GM23338 (cell line): ENCODE data around the gene COL6A3. TPM values are rescaled to one million over a fixed set of nuclear protein-coding genes. Genes with fewer than 3 reads are reported as not detected.

Experiments
- ATAC-seq: fragments of 200-7000 bp; cut with Tn5 transposase; 3 replicates; pipeline ENCODE4 v1.9.1; 2020
- DNase-seq: peaks from one replicate; pipeline ENCODE4 v3.0.0-alpha.2; 2015; ENCODE audit warnings: low spot score
- H2AFZ ChIP-seq: fragments of 200-600 bp; sonication (generic); 2 replicates; pipeline ENCODE4 v1.8.0; 2016; ENCODE audit warnings: antibody characterized with exemption, mild to moderate bottlenecking, moderate library complexity
- H3F3A ChIP-seq: fragments of 200-600 bp; sonication (generic); replicated peaks from 2 replicates; pipeline ENCODE4 v1.8.0; 2017; ENCODE audit warnings: antibody characterized with exemption, mixed run types, low read depth
- H3K27ac ChIP-seq: fragments of 200-600 bp; sonication (generic); 2 replicates; pipeline ENCODE4 v1.6.1; 2016; ENCODE audit warnings: low read depth
- H3K27me3 ChIP-seq: fragments of 200-600 bp; sonication (generic); 2 replicates; pipeline ENCODE4 v1.8.0; 2016; ENCODE audit warnings: mild to moderate bottlenecking, mixed run types, moderate library complexity; ENCODE audit not compliant: insufficient read depth
- H3K36me3 ChIP-seq: fragments of 200-600 bp; sonication (generic); 2 replicates; pipeline ENCODE4 v1.8.0; 2016; ENCODE audit warnings: mild to moderate bottlenecking; ENCODE audit not compliant: insufficient read depth
- H3K4me1 ChIP-seq: fragments of 200-600 bp; sonication (generic); 2 replicates; pipeline ENCODE4 v1.8.0; 2016; ENCODE audit warnings: mild to moderate bottlenecking, moderate library complexity; ENCODE audit not compliant: insufficient read depth
- H3K4me2 ChIP-seq: fragments of 200-600 bp; sonication (generic); 2 replicates; pipeline ENCODE4 v1.7.1; 2017; ENCODE audit warnings: mixed run types
- H3K4me3 ChIP-seq: fragments of 200-600 bp; sonication (generic); 2 replicates; pipeline ENCODE4 v1.6.1; 2016; ENCODE audit warnings: mixed run types
- H3K79me2 ChIP-seq: fragments of 200-600 bp; sonication (generic); replicated peaks from 2 replicates; pipeline ENCODE4 v1.8.0; 2017; ENCODE audit warnings: mild to moderate bottlenecking; ENCODE audit not compliant: insufficient read depth
- H3K9me2 ChIP-seq: fragments of 200-600 bp; sonication (generic); 2 replicates; pipeline ENCODE4 v1.8.0; 2017; ENCODE audit not compliant: insufficient read depth
- H4K20me1 ChIP-seq: fragments of 200-600 bp; sonication (generic); replicated peaks from 2 replicates; pipeline ENCODE4 v1.8.0; 2017; ENCODE audit warnings: mild to moderate bottlenecking; ENCODE audit not compliant: insufficient read depth
- H3K27ac Mint-ChIP-seq: 2 replicates; pipeline ENCODE4 v1.8.0; 2020; ENCODE audit warnings: inconsistent platforms, mild to moderate bottlenecking, moderate library complexity, mixed read lengths
- H3K27me3 Mint-ChIP-seq: 3 replicates; pipeline ENCODE4 v1.8.0; 2022; ENCODE audit warnings: low read depth, mild to moderate bottlenecking, moderate library complexity, mixed read lengths, inconsistent platforms; ENCODE audit not compliant: insufficient read depth, poor library complexity
- H3K36me3 Mint-ChIP-seq: 3 replicates; pipeline ENCODE4 v1.8.0; 2021; ENCODE audit warnings: low read depth, mild to moderate bottlenecking, inconsistent platforms, moderate library complexity, mixed read lengths
- H3K4me1 Mint-ChIP-seq: 3 replicates; pipeline ENCODE4 v1.8.0; 2020; ENCODE audit warnings: mild to moderate bottlenecking, inconsistent platforms, mixed read lengths
- H3K4me3 Mint-ChIP-seq: 3 replicates; pipeline ENCODE4 v1.8.0; 2021; ENCODE audit warnings: moderate library complexity, mild to moderate bottlenecking, inconsistent platforms, mixed read lengths
- H3K9me3 Mint-ChIP-seq: 3 replicates; pipeline ENCODE4 v1.8.0; 2020; ENCODE audit warnings: moderate library complexity, mild to moderate bottlenecking, inconsistent platforms, mixed read lengths
- CREB1 ChIP-seq: fragments of 250-450 bp; sonication (Bioruptor Pico); IDR thresholded peaks from 2 replicates; pipeline ENCODE4 v1.5.0; 2020; ENCODE audit warnings: low read depth, mild to moderate bottlenecking, moderate library complexity
- ETS1 ChIP-seq: IDR thresholded peaks from 2 replicates; pipeline ENCODE4 v1.6.1; 2016; ENCODE audit warnings: antibody characterized with exemption
- EZH2phosphoT487 ChIP-seq: fragments of 200-600 bp; sonication (generic); IDR thresholded peaks from one replicate; pipeline ENCODE4 v1.8.1; 2018; ENCODE audit warnings: antibody characterized with exemption; ENCODE audit not compliant: unreplicated experiment
- NANOG ChIP-seq: IDR thresholded peaks from 2 replicates; pipeline ENCODE4 v1.6.1; 2016; ENCODE audit warnings: antibody characterized with exemption, borderline replicate concordance
- POLR2AphosphoS5 ChIP-seq: IDR thresholded peaks from 2 replicates; pipeline ENCODE4 v1.6.1; 2016; ENCODE audit warnings: antibody characterized with exemption, low read depth
- REST ChIP-seq: IDR thresholded peaks from one replicate; pipeline ENCODE4 v1.6.1; 2018; ENCODE audit warnings: antibody characterized with exemption; ENCODE audit not compliant: unreplicated experiment
- STAT1 ChIP-seq: IDR thresholded peaks from one replicate; pipeline ENCODE4 v1.6.1; 2016; ENCODE audit warnings: antibody characterized with exemption; ENCODE audit not compliant: unreplicated experiment
- ZNF114 ChIP-seq: fragments of 250-450 bp; sonication (Bioruptor Pico); IDR thresholded peaks from 2 replicates; pipeline ENCODE4 v1.5.0; 2020; ENCODE audit warnings: mild to moderate bottlenecking, moderate library complexity
- ZNF462 ChIP-seq: fragments of 250-450 bp; sonication (Bioruptor Pico); IDR thresholded peaks from 2 replicates; pipeline ENCODE4 v1.5.0; 2020; ENCODE audit warnings: mild to moderate bottlenecking, moderate library complexity
- polyA plus RNA-seq: library from polyadenylated mRNA; unstranded; fragments of >200 nt; fragmentation: Nextera tagmentation; extraction: Ambion mirVana; gene quantifications from 2 replicates; pipeline ENCODE4 v1.2.1, GENCODE V29; 2016
- total RNA-seq: library from RNA; depleted of rRNA; stranded (reverse); fragments of >200 nt; shearing (Covaris generic); gene quantifications from 2 replicates; pipeline ENCODE4 v1.2.3, GENCODE V29; 2014

The COL6A3 gene
- total and polyA plus RNA-seq, 2 experiments from 2014 or later = 1.2 to 7.3 TPM

- Histone ChIP-seq H4K20me1 (no peaks in the 10 kb centered on the region), H3K4me1 (peaks cover 24% of the 10 kb centered on the region; the same call in 1 of the 2 replicates), H2AFZ (peak overlapping the region; percentile 83; the same call in 1 of the 2 replicates), H3F3A (0 out of 2 replicates have a peak, but pooled peaks cover 4% of the 10 kb centered on the region), H3K4me3 (no peak overlapping the region), H3K36me3 (no peaks in the 10 kb centered on the region), H3K4me2 (peak overlapping the region; percentile 64), H3K27ac (no peak overlapping the region), H3K27me3 (no peaks in the 10 kb centered on the region), H3K9me2 (0 out of 2 replicates have a peak, but pooled peaks cover 3% of the 10 kb centered on the region), H3K79me2 (no peaks in the 10 kb centered on the region)
- H3K27ac Mint-ChIP-seq = peak overlapping the region; percentile 74; the same call in 1 of the 2 replicates
- ATAC-seq = peak; percentile 92
- peak overlapping the region; percentile 14; the same call in 1 of the 3 replicates for H3K4me3 Mint-ChIP-seq
- H3K27me3 Mint-ChIP-seq = peaks cover 9% of the 10 kb centered on the region
- peak; percentile 78 for DNase-seq
- TF ChIP-seq EZH2phosphoT487 (no peak), ZNF462 (CRISPR knock-in tag) (0 out of 2 replicates have a peak, but pooled peaks have one; percentile 30)
- H3K36me3 Mint-ChIP-seq = no peaks in the 10 kb centered on the region
- H3K4me1 Mint-ChIP-seq = peaks cover 38% of the 10 kb centered on the region
- H3K9me3 Mint-ChIP-seq = no peaks in the 10 kb centered on the region; the same call in 2 of the 3 replicates
Measured at GRCh38 chr2:237358721-237359517, 55.0 kb downstream of the COL6A3 start.

- no peak overlapping the region for H2AFZ ChIP-seq
- no peaks in the 10 kb centered on the region for H3K9me2 ChIP-seq
- no peak overlapping the region for H3K4me3 ChIP-seq
- ATAC-seq (no peak), DNase-seq (no peak)
- no peaks in the 10 kb centered on the region for H3K27me3 ChIP-seq
- peaks cover 4% of the 10 kb centered on the region for H3K27me3 Mint-ChIP-seq
- no peak overlapping the region for H3K27ac Mint-ChIP-seq
- H4K20me1 ChIP-seq = no peaks in the 10 kb centered on the region
- no peak for TF ChIP-seq EZH2phosphoT487
- TF ChIP-seq NANOG = no peak
- no peak for TF ChIP-seq REST
- TF ChIP-seq CREB1 = no peak
- TF ChIP-seq ZNF114 = no peak
- no peak for TF ChIP-seq ETS1
- no peak for TF ChIP-seq POLR2AphosphoS5
- no peak for TF ChIP-seq STAT1
- H3K36me3 ChIP-seq = no peaks in the 10 kb centered on the region
- H3F3A ChIP-seq = 0 out of 2 replicates have a peak, but pooled peaks cover 4% of the 10 kb centered on the region
- no peak overlapping the region for H3K4me3 Mint-ChIP-seq
- no peak overlapping the region for H3K27ac ChIP-seq
- H3K4me1 ChIP-seq = peaks cover 24% of the 10 kb centered on the region; the same call in 1 of the 2 replicates
- no peaks in the 10 kb centered on the region for H3K36me3 Mint-ChIP-seq
- H3K9me3 Mint-ChIP-seq = no peaks in the 10 kb centered on the region
- H3K4me1 Mint-ChIP-seq = peaks cover 50% of the 10 kb centered on the region
- H3K79me2 ChIP-seq = no peaks in the 10 kb centered on the region
- H3K4me2 ChIP-seq = no peak overlapping the region
Measured at GRCh38 chr2:237355701-237356100, 58.3 kb downstream of the COL6A3 start.
